ENCODE results near the gene IGF1R.

- no peak for TF ChIP-seq POLR2A (IDR thresholded peaks at IDR 0.05; ENCODE audit: low read depth, low read length)
- TF ChIP-seq CTCF (IDR thresholded peaks at IDR 0.05; ENCODE audit: extremely low read depth in 1 of 2, insufficient read depth in 1 of 2, low read depth in 1 of 2, low read length in 2 of 2): no peak
- no peak for TF ChIP-seq MYC (IDR thresholded peaks at IDR 0.05; ENCODE audit: low read depth, low read length)
- TF ChIP-seq, protein P1, sequence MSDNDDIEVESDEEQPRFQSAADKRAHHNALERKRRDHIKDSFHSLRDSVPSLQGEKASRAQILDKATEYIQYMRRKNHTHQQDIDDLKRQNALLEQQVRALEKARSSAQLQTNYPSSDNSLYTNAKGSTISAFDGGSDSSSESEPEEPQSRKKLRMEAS (IDR thresholded peaks at IDR 0.05; ENCODE audit: insufficient read depth, insufficient read length): no peak
- TF ChIP-seq POLR2AphosphoS5 (IDR thresholded peaks at IDR 0.05; ENCODE audit: insufficient read depth, low read depth, low read length): no peak
- no peak for TF ChIP-seq EZH2 (IDR thresholded peaks at IDR 0.05; ENCODE audit: borderline replicate concordance, low read depth, low read length, severe bottlenecking)
- TF ChIP-seq GATA2 (IDR thresholded peaks at IDR 0.05; ENCODE audit: insufficient read depth, insufficient read length, low read depth, low read length): no peak
Measured at GRCh38 chr15:98967916-98968315, 319.6 kb downstream of the IGF1R start.
